Kidney (tissue), 14 donors: ENCODE data around the gene IFNA14. TPM values are rescaled to one million over a fixed set of nuclear protein-coding genes. Genes with fewer than 3 reads are reported as not detected.
"Not testable (repeated sequence)": the region's sequence is repeated elsewhere in the genome, so short reads cannot be mapped to it uniquely, and the experiment has no call there.

Experiments
- DNase-seq, 5 donors: peaks; one replicate each; pipeline ENCODE4 v3.0.0-alpha.2; 2013 to 2020
- FAIRE-seq: peaks from 2 replicates; lab custom pipeline; 2012; peaks lifted over from hg19 to GRCh38; lab: Jason Lieb, UNC
- H3K27ac ChIP-seq, 2 donors: one replicate each; pipeline ENCODE4 v1.7.0; 2013; ENCODE audit warnings: low read depth in 2 of 2, low read length in 2 of 2, inconsistent platforms in 1 of 2
- H3K27me3 ChIP-seq: one replicate; pipeline ENCODE4 v1.7.1; 2013; ENCODE audit warnings: low read length, inconsistent platforms; ENCODE audit not compliant: control insufficient read depth, insufficient read depth
- H3K36me3 ChIP-seq, 3 donors: one replicate each; pipeline versions ENCODE4 v1.7.0 to v1.7.1; 2013; ENCODE audit warnings: low read length in 3 of 3, control low read depth in 1 of 3, inconsistent platforms in 1 of 3; ENCODE audit not compliant: insufficient read depth in 3 of 3, control insufficient read depth in 2 of 3
- H3K4me1 ChIP-seq, 3 donors: one replicate each; pipeline versions ENCODE4 v1.7.0 to v1.7.1; 2013; ENCODE audit warnings: low read length in 3 of 3, inconsistent platforms in 1 of 3, low read depth in 1 of 3; ENCODE audit not compliant: control insufficient read depth in 2 of 3, insufficient read depth in 2 of 3
- H3K4me3 ChIP-seq, 3 donors: one replicate each; pipeline versions ENCODE4 v1.7.0 to v1.8.1; 2013; ENCODE audit warnings: low read length in 3 of 3, control low read depth in 1 of 3, inconsistent platforms in 1 of 3
- H3K9ac ChIP-seq, 3 donors: one replicate each; pipeline versions ENCODE4 v1.7.0 to v1.7.1; 2013; ENCODE audit warnings: low read length in 3 of 3, control low read depth in 1 of 3, inconsistent platforms in 1 of 3
- H3K9me3 ChIP-seq, 3 donors: one replicate each; pipeline versions ENCODE4 v1.7.0 to v1.7.1; 2013; ENCODE audit warnings: low read length in 3 of 3, control low read depth in 1 of 3, inconsistent platforms in 1 of 3; ENCODE audit not compliant: control insufficient read depth in 2 of 3, insufficient read depth in 1 of 3
- intact Hi-C: fragments of 100-400 bp; cut with DNase I; formaldehyde crosslinking; loops from one replicate; pipeline ENCODE4 v1.11.1; 2022
- polyA plus RNA-seq: library from polyadenylated mRNA; stranded (reverse); fragments of 350-450 nt; fragmentation: Illumina TruSeq; extraction: RNeasy Lipid Tissue Mini Kit (QIAGEN cat#74804); gene quantifications from one replicate; pipeline ENCODE4 v1.2.3, GENCODE V29; 2014; ENCODE audit warnings: low read depth, low replicate concordance; ENCODE audit not compliant: insufficient read depth
- total RNA-seq: library from RNA; stranded (reverse); fragmentation: NEBNext Ultra II Directional; extraction: Animal tissue kit (Norgen Biotek cat#: 25700); gene quantifications from one replicate; pipeline ENCODE4 v1.2.1, GENCODE V29; 2021
- TF ChIP-seq, protein P1 (sequence below): IDR thresholded peaks from 3 replicates; pipeline ENCODE4 v1.5.1; 2012; ENCODE audit warnings: mild to moderate bottlenecking, moderate library complexity, borderline replicate concordance; ENCODE audit not compliant: insufficient read depth; ENCODE audit errors: extremely low read depth
- donor health status: control.
- donor health status: control.
- donor health status: control.
- donor health status: control.
- donor health status: control.
- donor health status: DM: yes; HTN: yes; CAD: no.
- donor health status: Normal renal cell carcinoma (clear cell type).

IFNA14 gene
- total and polyA plus RNA-seq, 2 donors from 2014 or later = not detected

DNA sequence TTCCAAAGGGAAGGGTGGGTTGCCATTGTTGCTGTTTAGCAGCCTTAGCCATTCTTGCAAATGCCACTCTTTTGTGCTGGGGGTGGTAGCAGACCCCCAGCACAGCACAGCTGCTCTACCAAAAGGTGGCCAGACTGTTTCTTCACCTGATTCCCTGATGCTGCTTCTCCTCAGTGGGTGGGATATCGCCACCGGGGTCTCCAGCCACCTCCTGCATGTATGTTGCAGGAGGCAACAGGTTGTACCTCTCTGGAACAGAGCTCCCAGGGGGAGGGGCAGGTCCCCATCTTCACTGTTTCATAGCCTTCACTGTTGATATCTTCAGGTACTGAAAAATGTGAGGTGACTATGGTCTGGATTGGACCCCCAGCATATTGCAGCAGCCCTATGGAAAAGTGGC lies 29.0 kb downstream of the IFNA14 start:
- H3K4me3 ChIP-seq, H3K4me1 ChIP-seq, H3K36me3 ChIP-seq, H3K9me3 ChIP-seq, H3K27me3 ChIP-seq, intact Hi-C loops, H3K27ac ChIP-seq, DNase-seq, FAIRE-seq, H3K9ac ChIP-seq: not testable (repeated sequence)

DNA sequence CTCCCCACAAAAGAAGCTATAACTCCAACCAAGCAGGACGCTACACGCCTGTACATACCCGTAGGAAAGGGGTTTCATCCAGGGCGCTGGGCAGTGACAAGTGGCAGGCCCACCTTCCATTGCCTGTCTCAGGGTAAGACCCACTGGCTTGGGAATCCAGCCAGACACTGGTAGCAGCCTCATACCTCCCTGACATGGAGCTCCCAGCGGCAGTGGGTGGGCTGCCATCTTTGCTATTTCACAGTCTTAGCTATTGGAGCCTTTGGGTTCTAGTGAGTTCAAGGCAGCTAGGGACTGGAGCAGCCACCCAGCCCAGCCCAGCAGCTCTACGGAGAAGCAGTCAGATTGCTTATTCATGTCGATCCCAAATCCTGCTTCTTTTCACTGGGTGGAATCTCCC lies 29.5 kb downstream of the IFNA14 start:
- Histone ChIP-seq H3K27ac (no peak overlapping the region), H3K9ac (no peak overlapping the region), H3K4me3 (no peak overlapping the region), H3K9me3 (no peaks in the 10 kb centered on the region), H3K4me1 (no peaks in the 10 kb centered on the region), H3K27me3 (no peaks in the 10 kb centered on the region), H3K36me3 (no peaks in the 10 kb centered on the region)
- FAIRE-seq (no peak), DNase-seq (no peak)
- intact Hi-C loops = no loop called here
- TF ChIP-seq, protein P1, sequence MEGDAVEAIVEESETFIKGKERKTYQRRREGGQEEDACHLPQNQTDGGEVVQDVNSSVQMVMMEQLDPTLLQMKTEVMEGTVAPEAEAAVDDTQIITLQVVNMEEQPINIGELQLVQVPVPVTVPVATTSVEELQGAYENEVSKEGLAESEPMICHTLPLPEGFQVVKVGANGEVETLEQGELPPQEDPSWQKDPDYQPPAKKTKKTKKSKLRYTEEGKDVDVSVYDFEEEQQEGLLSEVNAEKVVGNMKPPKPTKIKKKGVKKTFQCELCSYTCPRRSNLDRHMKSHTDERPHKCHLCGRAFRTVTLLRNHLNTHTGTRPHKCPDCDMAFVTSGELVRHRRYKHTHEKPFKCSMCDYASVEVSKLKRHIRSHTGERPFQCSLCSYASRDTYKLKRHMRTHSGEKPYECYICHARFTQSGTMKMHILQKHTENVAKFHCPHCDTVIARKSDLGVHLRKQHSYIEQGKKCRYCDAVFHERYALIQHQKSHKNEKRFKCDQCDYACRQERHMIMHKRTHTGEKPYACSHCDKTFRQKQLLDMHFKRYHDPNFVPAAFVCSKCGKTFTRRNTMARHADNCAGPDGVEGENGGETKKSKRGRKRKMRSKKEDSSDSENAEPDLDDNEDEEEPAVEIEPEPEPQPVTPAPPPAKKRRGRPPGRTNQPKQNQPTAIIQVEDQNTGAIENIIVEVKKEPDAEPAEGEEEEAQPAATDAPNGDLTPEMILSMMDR = no peak

DNA sequence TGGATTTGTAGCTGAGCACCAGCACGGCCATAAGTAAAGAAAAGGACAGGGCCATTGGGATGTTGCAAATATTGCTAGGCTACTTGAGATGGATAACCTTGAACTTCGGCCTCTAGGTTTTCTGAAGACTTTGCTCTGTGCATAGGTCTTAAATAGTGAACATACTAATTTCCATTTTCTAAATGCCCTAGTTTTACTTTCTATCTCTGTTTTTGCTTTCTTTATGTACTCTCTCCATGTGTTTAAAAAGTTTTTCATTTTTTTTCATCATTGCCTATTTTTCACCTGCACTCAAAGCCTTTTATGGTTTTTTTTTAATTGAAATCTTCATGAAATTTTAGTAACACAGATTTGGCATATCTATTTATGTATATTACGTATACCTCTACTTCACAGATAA lies 32.8 kb downstream of the IFNA14 start, which contains the start of gene IFNA10:
Gene IFNA10, minus strand, starts transcription at position 101 of the 400 bp plus-strand sequence. Its CDS starts 46 bp downstream, at position 55.
- FAIRE-seq, H3K27me3 ChIP-seq, H3K36me3 ChIP-seq, intact Hi-C loops, H3K9me3 ChIP-seq, H3K4me1 ChIP-seq, H3K4me3 ChIP-seq, DNase-seq, H3K27ac ChIP-seq, H3K9ac ChIP-seq: not testable (repeated sequence)

DNA sequence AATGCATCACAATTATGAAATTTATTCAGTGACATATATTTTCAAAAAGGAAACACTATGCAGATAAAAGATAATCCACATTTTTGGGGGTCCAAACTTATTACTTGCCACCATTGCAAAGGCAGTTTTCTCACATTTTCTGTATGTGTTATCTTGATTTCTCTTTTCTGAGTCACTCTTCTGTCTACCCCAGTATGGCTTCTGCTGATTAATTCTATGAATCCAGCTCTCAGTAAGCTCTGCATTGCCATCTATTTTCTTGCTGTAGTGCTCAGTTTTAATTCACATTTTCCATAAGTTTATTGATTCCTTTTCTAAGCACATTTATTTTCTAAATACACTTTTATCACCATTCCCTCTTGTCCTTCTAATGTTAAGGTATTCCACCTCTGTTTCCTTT lies 34.6 kb downstream of the IFNA14 start:
- Histone ChIP-seq H3K36me3 (no peaks in the 10 kb centered on the region), H3K9ac (no peak overlapping the region), H3K27ac (no peak overlapping the region), H3K4me3 (no peak overlapping the region), H3K27me3 (no peaks in the 10 kb centered on the region), H3K9me3 (no peaks in the 10 kb centered on the region), H3K4me1 (no peaks in the 10 kb centered on the region)
- intact Hi-C loops = no loop called here
- TF ChIP-seq, protein P1 = no peak
- FAIRE-seq (no peak), DNase-seq (no peak)

DNA sequence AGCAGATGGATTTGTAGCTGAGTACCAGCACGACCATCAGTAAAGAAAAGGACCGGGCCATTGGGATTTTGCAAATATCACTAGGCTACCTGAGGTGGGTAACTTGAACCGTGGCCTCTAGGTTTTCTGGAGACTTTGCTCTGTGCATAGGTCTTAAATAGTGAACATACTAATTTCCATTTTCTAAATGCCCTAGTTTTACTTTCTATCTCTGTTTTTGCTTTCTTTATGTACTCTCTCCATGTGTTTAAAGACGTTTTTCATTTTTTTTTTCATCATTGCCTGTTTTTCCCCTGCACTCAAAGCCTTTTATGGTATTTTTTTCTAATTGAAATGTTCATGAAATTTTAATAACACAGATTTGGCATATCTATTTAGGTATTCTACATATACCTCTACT lies 37.7 kb downstream of the IFNA14 start, which contains the start of gene IFNA7:
Gene IFNA7, minus strand, starts transcription at position 101 of the 400 bp plus-strand sequence. Its CDS starts 40 bp downstream, at position 61.
- DNase-seq, intact Hi-C loops, FAIRE-seq, H3K27me3 ChIP-seq, H3K9ac ChIP-seq, H3K36me3 ChIP-seq, H3K4me3 ChIP-seq, H3K4me1 ChIP-seq, H3K27ac ChIP-seq, H3K9me3 ChIP-seq: not testable (repeated sequence)
